Fibroblast of pulmonary artery (primary cell): ENCODE results near the gene ZNF888.
A peak's percentile ranks its signal among the peaks of the same experiment; 100 is the strongest.
"Not testable (repeated sequence)": the region's sequence is repeated elsewhere in the genome, so short reads cannot be mapped to it uniquely, and the experiment has no call there.

Source experiments
- DNase-seq: peaks from one replicate; pipeline ENCODE4 v3.0.0-alpha.2; 2010; ENCODE audit warnings: low read depth
- H3K4me3 ChIP-seq: replicated peaks from 2 replicates; pipeline ENCODE4 v1.5.1; 2011; ENCODE audit warnings: low read depth, mild to moderate bottlenecking, control low read depth, low read length, moderate library complexity
- TF ChIP-seq, protein P1 (sequence below): IDR thresholded peaks from 2 replicates; pipeline ENCODE4 v1.5.1; 2011; ENCODE audit warnings: mild to moderate bottlenecking, control low read depth, low read length, inconsistent platforms; ENCODE audit errors: missing control alignments

ZNF888 gene

DNA sequence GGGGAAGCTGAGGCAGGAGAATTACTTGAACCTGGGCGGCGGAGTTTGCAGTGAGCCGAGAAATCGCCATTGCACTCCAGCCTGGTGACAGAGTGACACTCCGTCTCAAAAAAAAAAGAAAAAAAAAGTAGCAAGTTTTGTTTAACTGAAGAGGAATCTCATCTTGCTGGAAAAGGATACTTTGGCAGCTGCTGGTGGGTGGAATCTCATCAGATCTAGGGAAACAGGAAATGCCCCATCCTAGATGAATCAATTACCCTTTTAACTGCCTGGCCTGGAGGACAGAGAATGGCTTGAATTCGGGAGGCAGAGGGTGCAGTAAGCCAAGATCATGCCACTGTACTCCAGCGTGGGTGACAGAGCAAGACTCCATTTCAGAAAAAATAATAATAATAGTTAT lies 34.2 kb downstream of the ZNF888 start:
- no peak overlapping the region for H3K4me3 ChIP-seq
- DNase-seq, result no peak
- TF ChIP-seq, protein P1, sequence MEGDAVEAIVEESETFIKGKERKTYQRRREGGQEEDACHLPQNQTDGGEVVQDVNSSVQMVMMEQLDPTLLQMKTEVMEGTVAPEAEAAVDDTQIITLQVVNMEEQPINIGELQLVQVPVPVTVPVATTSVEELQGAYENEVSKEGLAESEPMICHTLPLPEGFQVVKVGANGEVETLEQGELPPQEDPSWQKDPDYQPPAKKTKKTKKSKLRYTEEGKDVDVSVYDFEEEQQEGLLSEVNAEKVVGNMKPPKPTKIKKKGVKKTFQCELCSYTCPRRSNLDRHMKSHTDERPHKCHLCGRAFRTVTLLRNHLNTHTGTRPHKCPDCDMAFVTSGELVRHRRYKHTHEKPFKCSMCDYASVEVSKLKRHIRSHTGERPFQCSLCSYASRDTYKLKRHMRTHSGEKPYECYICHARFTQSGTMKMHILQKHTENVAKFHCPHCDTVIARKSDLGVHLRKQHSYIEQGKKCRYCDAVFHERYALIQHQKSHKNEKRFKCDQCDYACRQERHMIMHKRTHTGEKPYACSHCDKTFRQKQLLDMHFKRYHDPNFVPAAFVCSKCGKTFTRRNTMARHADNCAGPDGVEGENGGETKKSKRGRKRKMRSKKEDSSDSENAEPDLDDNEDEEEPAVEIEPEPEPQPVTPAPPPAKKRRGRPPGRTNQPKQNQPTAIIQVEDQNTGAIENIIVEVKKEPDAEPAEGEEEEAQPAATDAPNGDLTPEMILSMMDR, result no peak

- TF ChIP-seq, protein P1, result no peak
- H3K4me3 ChIP-seq, result no peak overlapping the region
- DNase-seq, result no peak
These were observed 42.3 kb downstream of the ZNF888 start for GRCh38 chr19:52880895-52881389.

GRCh38 chr19:52872996-52873395 lies 50.2 kb downstream of the ZNF888 start:
- not testable (repeated sequence) for DNase-seq, H3K4me3 ChIP-seq

DNA sequence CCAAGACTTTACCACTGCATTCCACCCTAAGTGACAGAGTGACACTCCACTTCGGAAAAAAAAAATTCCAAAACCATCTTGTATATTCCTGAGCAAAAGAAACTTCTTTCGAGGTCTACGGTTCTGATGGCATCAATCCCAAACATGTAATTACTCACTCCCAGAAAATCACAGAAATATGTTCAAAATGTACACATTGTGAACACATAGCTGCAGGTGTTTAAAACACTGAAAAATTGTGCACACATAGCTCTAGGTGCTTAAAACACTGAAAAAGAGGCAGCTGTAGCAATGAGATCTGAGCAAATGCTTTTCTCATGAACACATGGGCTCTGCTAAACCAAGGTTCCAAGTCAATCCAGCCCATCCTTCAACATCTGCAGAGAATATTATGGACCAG lies 51.8 kb downstream of the ZNF888 start:
- TF ChIP-seq, protein P1, result no peak
- no peak overlapping the region for H3K4me3 ChIP-seq
- no peak for DNase-seq

GRCh38 chr19:52868031-52868430 lies 55.2 kb downstream of the ZNF888 start:
- DNase-seq, H3K4me3 ChIP-seq: not testable (repeated sequence)

DNA sequence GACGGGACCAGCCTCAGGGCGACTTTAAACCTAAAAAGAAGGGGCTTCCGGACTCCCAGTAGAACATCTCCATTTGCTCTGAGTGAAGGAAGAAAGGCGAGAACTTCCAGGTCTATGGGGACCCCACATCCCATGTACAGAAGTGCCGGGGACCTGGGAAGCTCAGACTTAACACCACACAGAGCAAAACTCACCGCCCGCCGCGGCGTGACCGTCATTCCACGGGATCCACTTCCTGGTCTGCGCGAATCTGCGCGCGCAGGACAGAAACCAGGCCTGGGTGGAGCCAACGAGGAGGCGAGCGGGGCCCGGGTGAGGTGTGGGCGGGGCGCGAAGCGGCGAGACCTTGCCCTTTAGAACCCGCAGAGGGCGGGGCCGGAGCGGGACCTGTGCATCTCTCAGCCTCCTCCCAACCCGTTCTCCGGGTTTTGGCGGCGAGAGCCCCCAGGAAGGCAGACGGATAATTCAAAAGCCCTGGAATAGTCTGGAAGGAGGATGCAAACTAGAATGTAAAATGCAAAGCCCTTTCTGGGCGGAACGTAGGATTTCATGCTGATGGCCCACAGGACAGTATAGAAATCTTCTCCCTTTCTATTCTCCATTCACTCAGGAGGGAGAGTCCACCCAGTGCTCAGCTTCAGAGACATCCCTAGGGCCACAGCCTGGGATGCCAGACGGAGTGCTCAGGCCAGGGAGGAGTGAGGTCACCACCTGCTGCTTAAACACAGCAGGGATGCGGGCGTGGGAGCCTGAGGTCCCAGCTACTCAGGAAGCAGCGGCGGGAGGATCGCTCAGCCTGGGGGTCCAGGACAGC lies 65.6 kb downstream of the ZNF888 start, which contains the start of gene ZNF468:
ZNF468 (minus strand) TSS at position 242 of the 814 bp plus-strand sequence. CDS start 3,347 bp downstream, outside the sequence.
- DNase-seq, result peak; percentile 52
- H3K4me3 ChIP-seq, result peak within 1 kb of the TSS; percentile 73

DNA sequence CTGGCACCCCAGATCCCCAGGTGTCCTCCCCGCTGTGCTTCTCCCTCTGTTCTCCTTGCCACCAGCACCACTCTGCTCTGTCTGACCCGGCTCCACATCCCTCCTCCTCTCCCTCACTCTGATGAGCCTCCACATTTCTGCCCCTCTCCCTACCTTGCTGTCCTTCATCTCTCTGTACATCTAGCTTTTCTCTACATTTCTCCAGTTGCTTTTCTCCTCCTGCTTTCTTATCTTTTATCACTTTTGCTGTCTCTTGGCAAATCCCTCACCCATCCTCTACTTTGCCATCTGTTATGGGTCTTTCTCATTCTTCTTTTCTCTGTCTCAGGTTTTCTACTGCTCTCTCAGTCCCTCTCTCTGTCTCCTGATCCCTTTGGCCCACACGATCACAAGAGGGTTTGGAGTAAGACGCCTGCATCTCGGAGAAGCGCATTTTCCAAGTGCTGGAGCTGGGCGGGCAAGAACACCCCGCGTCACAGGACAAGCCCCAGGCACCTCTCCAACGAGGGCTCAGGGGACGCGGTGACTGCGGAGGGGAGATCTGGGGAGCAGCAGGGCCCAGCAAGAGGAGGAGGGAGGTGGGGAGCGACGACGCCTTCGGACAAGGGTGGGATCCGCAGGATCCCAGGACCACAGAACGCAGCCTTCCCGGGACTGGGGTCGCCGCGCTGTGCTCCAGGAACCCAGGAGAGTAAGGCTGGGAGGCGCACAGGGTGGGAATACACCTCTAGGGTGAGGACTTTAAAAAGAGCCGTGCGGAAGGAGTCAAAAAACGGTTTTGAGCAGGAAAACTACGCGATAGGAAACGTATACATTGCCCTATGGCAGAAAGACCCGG lies 66.5 kb downstream of the ZNF888 start:
- DNase-seq, result peak; percentile 12
- H3K4me3 ChIP-seq, result peak overlapping the region; percentile 73
